GM23338 (cell line): ENCODE data around the gene SNRNP200. TPM values are rescaled to one million over a fixed set of nuclear protein-coding genes. Genes with fewer than 3 reads are reported as not detected.

Source experiments
- ATAC-seq: fragments of 200-7000 bp; cut with Tn5 transposase; 3 replicates; pipeline ENCODE4 v1.9.1; 2020
- DNase-seq: peaks from one replicate; pipeline ENCODE4 v3.0.0-alpha.2; 2015; ENCODE audit warnings: low spot score
- H2AFZ ChIP-seq: fragments of 200-600 bp; sonication (generic); 2 replicates; pipeline ENCODE4 v1.8.0; 2016; ENCODE audit warnings: antibody characterized with exemption, mild to moderate bottlenecking, moderate library complexity
- H3F3A ChIP-seq: fragments of 200-600 bp; sonication (generic); replicated peaks from 2 replicates; pipeline ENCODE4 v1.8.0; 2017; ENCODE audit warnings: antibody characterized with exemption, mixed run types, low read depth
- H3K27ac ChIP-seq: fragments of 200-600 bp; sonication (generic); 2 replicates; pipeline ENCODE4 v1.6.1; 2016; ENCODE audit warnings: low read depth
- H3K27me3 ChIP-seq: fragments of 200-600 bp; sonication (generic); 2 replicates; pipeline ENCODE4 v1.8.0; 2016; ENCODE audit warnings: mild to moderate bottlenecking, mixed run types, moderate library complexity; ENCODE audit not compliant: insufficient read depth
- H3K36me3 ChIP-seq: fragments of 200-600 bp; sonication (generic); 2 replicates; pipeline ENCODE4 v1.8.0; 2016; ENCODE audit warnings: mild to moderate bottlenecking; ENCODE audit not compliant: insufficient read depth
- H3K4me1 ChIP-seq: fragments of 200-600 bp; sonication (generic); 2 replicates; pipeline ENCODE4 v1.8.0; 2016; ENCODE audit warnings: mild to moderate bottlenecking, moderate library complexity; ENCODE audit not compliant: insufficient read depth
- H3K4me2 ChIP-seq: fragments of 200-600 bp; sonication (generic); 2 replicates; pipeline ENCODE4 v1.7.1; 2017; ENCODE audit warnings: mixed run types
- H3K4me3 ChIP-seq: fragments of 200-600 bp; sonication (generic); 2 replicates; pipeline ENCODE4 v1.6.1; 2016; ENCODE audit warnings: mixed run types
- H3K79me2 ChIP-seq: fragments of 200-600 bp; sonication (generic); replicated peaks from 2 replicates; pipeline ENCODE4 v1.8.0; 2017; ENCODE audit warnings: mild to moderate bottlenecking; ENCODE audit not compliant: insufficient read depth
- H3K9me2 ChIP-seq: fragments of 200-600 bp; sonication (generic); 2 replicates; pipeline ENCODE4 v1.8.0; 2017; ENCODE audit not compliant: insufficient read depth
- H4K20me1 ChIP-seq: fragments of 200-600 bp; sonication (generic); replicated peaks from 2 replicates; pipeline ENCODE4 v1.8.0; 2017; ENCODE audit warnings: mild to moderate bottlenecking; ENCODE audit not compliant: insufficient read depth
- H3K27ac Mint-ChIP-seq: 2 replicates; pipeline ENCODE4 v1.8.0; 2020; ENCODE audit warnings: inconsistent platforms, mild to moderate bottlenecking, moderate library complexity, mixed read lengths
- H3K27me3 Mint-ChIP-seq: 3 replicates; pipeline ENCODE4 v1.8.0; 2022; ENCODE audit warnings: low read depth, mild to moderate bottlenecking, moderate library complexity, mixed read lengths, inconsistent platforms; ENCODE audit not compliant: insufficient read depth, poor library complexity
- H3K36me3 Mint-ChIP-seq: 3 replicates; pipeline ENCODE4 v1.8.0; 2021; ENCODE audit warnings: low read depth, mild to moderate bottlenecking, inconsistent platforms, moderate library complexity, mixed read lengths
- H3K4me1 Mint-ChIP-seq: 3 replicates; pipeline ENCODE4 v1.8.0; 2020; ENCODE audit warnings: mild to moderate bottlenecking, inconsistent platforms, mixed read lengths
- H3K4me3 Mint-ChIP-seq: 3 replicates; pipeline ENCODE4 v1.8.0; 2021; ENCODE audit warnings: moderate library complexity, mild to moderate bottlenecking, inconsistent platforms, mixed read lengths
- H3K9me3 Mint-ChIP-seq: 3 replicates; pipeline ENCODE4 v1.8.0; 2020; ENCODE audit warnings: moderate library complexity, mild to moderate bottlenecking, inconsistent platforms, mixed read lengths
- CTCF ChIP-seq, 2 experiments: fragments of 200-600 bp in 1 of 2; sonication (generic) in 1 of 2; conservative IDR thresholded peaks; 2 replicates each; pipeline versions ENCODE4 v1.5.1 to v1.6.1; 2016 to 2017; ENCODE audit warnings: antibody characterized with exemption in 2 of 2, low read depth in 2 of 2, mild to moderate bottlenecking in 2 of 2, moderate library complexity in 1 of 2
- EZH2phosphoT487 ChIP-seq: fragments of 200-600 bp; sonication (generic); IDR thresholded peaks from one replicate; pipeline ENCODE4 v1.8.1; 2018; ENCODE audit warnings: antibody characterized with exemption; ENCODE audit not compliant: unreplicated experiment
- JUNB ChIP-seq: IDR thresholded peaks from one replicate; pipeline ENCODE4 v1.6.1; 2016; ENCODE audit warnings: antibody characterized with exemption; ENCODE audit not compliant: unreplicated experiment
- NANOG ChIP-seq: IDR thresholded peaks from 2 replicates; pipeline ENCODE4 v1.6.1; 2016; ENCODE audit warnings: antibody characterized with exemption, borderline replicate concordance
- ZNF114 ChIP-seq: fragments of 250-450 bp; sonication (Bioruptor Pico); IDR thresholded peaks from 2 replicates; pipeline ENCODE4 v1.5.0; 2020; ENCODE audit warnings: mild to moderate bottlenecking, moderate library complexity
- ZNF331 ChIP-seq: fragments of 250-450 bp; sonication (Bioruptor Pico); IDR thresholded peaks from 2 replicates; pipeline ENCODE4 v1.5.0; 2020; ENCODE audit warnings: low read depth, mild to moderate bottlenecking, moderate library complexity
- ZNF462 ChIP-seq: fragments of 250-450 bp; sonication (Bioruptor Pico); IDR thresholded peaks from 2 replicates; pipeline ENCODE4 v1.5.0; 2020; ENCODE audit warnings: mild to moderate bottlenecking, moderate library complexity
- polyA plus RNA-seq: library from polyadenylated mRNA; unstranded; fragments of >200 nt; fragmentation: Nextera tagmentation; extraction: Ambion mirVana; gene quantifications from 2 replicates; pipeline ENCODE4 v1.2.1, GENCODE V29; 2016
- total RNA-seq: library from RNA; depleted of rRNA; stranded (reverse); fragments of >200 nt; shearing (Covaris generic); gene quantifications from 2 replicates; pipeline ENCODE4 v1.2.3, GENCODE V29; 2014

Gene SNRNP200
- total and polyA plus RNA-seq, 2 experiments from 2014 or later, result 70.7 to 179 TPM

- no peak overlapping the region for H3K4me3 ChIP-seq
- H3K79me2 ChIP-seq, result peaks cover 8% of the 10 kb centered on the region
- H3K4me2 ChIP-seq, result no peak overlapping the region
- TF ChIP-seq CTCF (conservative IDR thresholded peaks at IDR 0.05; ENCODE audit: low read depth in 2 of 2) (peak in 1 of 2 experiments; percentile 27; a peak in 1 of 4 replicates), NANOG (no peak)
- H3K27ac ChIP-seq, result no peak overlapping the region
- H3K36me3 ChIP-seq, result peaks cover 19% of the 10 kb centered on the region
- peaks cover 2% of the 10 kb centered on the region; the same call in 1 of the 3 replicates for H3K4me1 Mint-ChIP-seq
- H4K20me1 ChIP-seq, result peaks cover 13% of the 10 kb centered on the region
- peaks cover 82% of the 10 kb centered on the region for H3K36me3 Mint-ChIP-seq
- H3K27me3 ChIP-seq, result no peaks in the 10 kb centered on the region
- H3K9me2 ChIP-seq, result no peaks in the 10 kb centered on the region
- no peak overlapping the region for H2AFZ ChIP-seq
- no peaks in the 10 kb centered on the region for H3K9me3 Mint-ChIP-seq
- ATAC-seq, result no peak
- H3F3A ChIP-seq, result peaks cover 23% of the 10 kb centered on the region
- H3K4me3 Mint-ChIP-seq, result no peak overlapping the region
- peaks cover 4% of the 10 kb centered on the region for H3K27me3 Mint-ChIP-seq
- H3K27ac Mint-ChIP-seq, result no peak overlapping the region
- no peak for DNase-seq
- no peaks in the 10 kb centered on the region; the same call in 1 of the 2 replicates for H3K4me1 ChIP-seq
Observed at GRCh38 chr2:96271995-96272394, 33.4 kb downstream of the SNRNP200 start.

- no peaks in the 10 kb centered on the region for H3K27me3 ChIP-seq
- peak; percentile 20 for ATAC-seq
- H3K27ac ChIP-seq, result no peak overlapping the region
- Mint-ChIP-seq H3K4me1 (peaks cover 17% of the 10 kb centered on the region), H3K36me3 (peaks cover 48% of the 10 kb centered on the region), H3K27ac (0 out of 2 replicates have a peak overlapping the region, but pooled peaks have one; percentile 56), H3K27me3 (peaks cover 11% of the 10 kb centered on the region), H3K4me3 (peak overlapping the region; percentile 100), H3K9me3 (no peaks in the 10 kb centered on the region; the same call in 2 of the 3 replicates)
- peaks cover 35% of the 10 kb centered on the region for H4K20me1 ChIP-seq
- peaks cover 15% of the 10 kb centered on the region for H3K36me3 ChIP-seq
- peak; percentile 72 for DNase-seq
- no peaks in the 10 kb centered on the region for H3K9me2 ChIP-seq
- TF ChIP-seq EZH2phosphoT487, result no peak
- TF ChIP-seq ZNF462 (CRISPR knock-in tag), result no peak
- no peak for TF ChIP-seq ZNF331
- no peak for TF ChIP-seq ZNF114 (CRISPR knock-in tag)
- no peak for TF ChIP-seq JUNB
- TF ChIP-seq CTCF (conservative IDR thresholded peaks at IDR 0.05; ENCODE audit: low read depth in 2 of 2), result peak; percentile 50
- peaks cover 10% of the 10 kb centered on the region for H3F3A ChIP-seq
- peaks cover 10% of the 10 kb centered on the region; the same call in 1 of the 2 replicates for H3K4me1 ChIP-seq
- peaks cover 43% of the 10 kb centered on the region for H3K79me2 ChIP-seq
- peak overlapping the region; percentile 96 for H3K4me2 ChIP-seq
- H2AFZ ChIP-seq, result no peak overlapping the region
- H3K4me3 ChIP-seq, result peak overlapping the region; percentile 100
Observed at GRCh38 chr2:96267159-96267971, 38.0 kb downstream of the SNRNP200 start.
